Mesendoderm (in vitro differentiated cells): Measurements from ENCODE around the gene ATG7.
A peak's percentile ranks its signal among the peaks of the same experiment; 100 is the strongest.

Experiments
- DNase-seq: peaks from one replicate; pipeline ENCODE4 v3.0.0; 2013
- H2AK5ac ChIP-seq: 2 replicates; pipeline ENCODE4 v1.6.1; 2013; ENCODE audit warnings: low read length, inconsistent platforms
- H2BK120ac ChIP-seq: 2 replicates; pipeline ENCODE4 v1.6.1; 2013; ENCODE audit warnings: low read depth, mild to moderate bottlenecking, low read length, moderate library complexity, mixed read lengths
- H2BK15ac ChIP-seq: replicated peaks from 2 replicates; pipeline ENCODE4 v1.6.1; 2013; ENCODE audit warnings: low read depth, mild to moderate bottlenecking, moderate library complexity
- H2BK5ac ChIP-seq: 2 replicates; pipeline ENCODE4 v1.6.1; 2013; ENCODE audit warnings: low read length, inconsistent platforms
- H3K18ac ChIP-seq: 2 replicates; pipeline ENCODE4 v1.6.1; 2013; ENCODE audit warnings: mild to moderate bottlenecking, low read length, mixed read lengths
- H3K23ac ChIP-seq: one replicate; pipeline ENCODE4 v1.6.1; 2013; ENCODE audit warnings: low read length
- H3K27ac ChIP-seq: 2 replicates; pipeline ENCODE4 v1.5.1; 2013; ENCODE audit warnings: low read depth, mild to moderate bottlenecking, inconsistent platforms, low read length, moderate library complexity
- H3K27me3 ChIP-seq: 2 replicates; pipeline ENCODE4 v1.6.1; 2013; ENCODE audit warnings: low read length, control low read depth, mild to moderate bottlenecking, inconsistent platforms; ENCODE audit not compliant: insufficient read depth, poor library complexity
- H3K36me3 ChIP-seq: 2 replicates; pipeline ENCODE4 v1.6.1; 2013; ENCODE audit warnings: low read length, inconsistent platforms; ENCODE audit not compliant: control insufficient read depth, insufficient read depth
- H3K4ac ChIP-seq: one replicate; pipeline ENCODE4 v1.6.1; 2013; ENCODE audit warnings: low read depth, mild to moderate bottlenecking, low read length, moderate library complexity
- H3K4me1 ChIP-seq: 2 replicates; pipeline ENCODE4 v1.6.1; 2013; ENCODE audit warnings: low read depth, low read length, inconsistent platforms; ENCODE audit not compliant: control insufficient read depth
- H3K4me2 ChIP-seq: 2 replicates; pipeline ENCODE4 v1.6.1; 2013; ENCODE audit warnings: low read length
- H3K4me3 ChIP-seq: 2 replicates; pipeline ENCODE4 v1.5.1; 2013; ENCODE audit warnings: mild to moderate bottlenecking, low read length
- H3K56ac ChIP-seq: one replicate; pipeline ENCODE4 v1.6.1; 2013; ENCODE audit warnings: low read length
- H3K79me1 ChIP-seq: 2 replicates; pipeline ENCODE4 v1.6.1; 2013; ENCODE audit warnings: low read length, inconsistent platforms
- H3K79me2 ChIP-seq: 2 replicates; pipeline ENCODE4 v1.6.1; 2013; ENCODE audit warnings: mild to moderate bottlenecking, low read length; ENCODE audit not compliant: control insufficient read depth, insufficient read depth
- H3K9ac ChIP-seq: 2 replicates; pipeline ENCODE4 v1.6.1; 2013; ENCODE audit warnings: low read length, inconsistent platforms
- H4K5ac ChIP-seq: one replicate; pipeline ENCODE4 v1.6.1; 2013; ENCODE audit warnings: low read length
- H4K8ac ChIP-seq: one replicate; pipeline ENCODE4 v1.6.1; 2013; ENCODE audit warnings: low read depth, mild to moderate bottlenecking, control low read depth, low read length, moderate library complexity
- WGBS: extraction: QIAGEN DNeasy Blood & Tissue Kit; methylation state at CpG from one replicate; pipeline ENCODE4 v1.1.7; 2013; ENCODE audit warnings: low lambda C conversion rate, missing lambda C conversion rate; ENCODE audit not compliant: insufficient coverage; ENCODE audit errors: extremely low coverage; 5-methylcytosine and 5-hydroxymethylcytosine counted together

The ATG7 gene

DNA sequence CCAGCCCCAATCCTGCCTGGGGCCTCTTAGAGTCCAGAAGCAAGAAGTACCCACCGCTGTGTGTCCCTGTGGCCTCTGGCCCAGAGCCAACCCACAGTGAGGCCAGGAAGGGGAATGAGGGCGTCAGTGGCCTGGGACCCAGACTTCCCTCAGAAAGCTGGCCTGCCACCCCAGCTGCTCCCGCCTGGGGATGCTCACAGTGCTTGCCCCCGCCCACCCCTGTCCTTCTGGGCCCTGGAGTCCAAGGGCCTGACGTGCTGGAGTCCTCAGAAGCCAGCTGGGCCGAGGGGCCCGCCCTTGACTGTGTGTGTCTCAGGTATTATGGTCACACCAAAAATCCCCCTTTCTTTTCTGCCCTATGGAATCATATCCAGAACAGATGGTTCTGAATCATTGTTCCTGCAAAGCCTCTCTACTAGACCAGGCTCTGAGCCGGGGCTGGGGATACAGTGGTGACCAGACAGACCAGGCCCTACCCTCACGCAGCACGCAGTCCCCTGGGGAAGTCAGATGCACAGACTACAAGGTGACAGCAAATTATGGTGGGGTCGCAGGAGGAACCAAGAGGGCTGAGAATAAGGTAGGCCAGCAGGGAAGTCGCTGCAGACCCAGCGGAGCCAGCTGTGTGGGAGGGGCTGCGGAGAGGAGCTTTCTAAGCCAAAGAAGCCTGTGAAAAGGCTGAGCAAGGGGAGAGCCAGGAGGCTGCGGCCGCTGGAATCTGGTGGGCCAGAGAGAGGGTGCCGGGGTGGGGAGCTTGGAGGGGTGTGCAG, 272.4 kb downstream of the ATG7 start:
- Histone ChIP-seq H3K4me1 (no peaks in the 10 kb centered on the region), H3K36me3 (no peaks in the 10 kb centered on the region), H3K4me3 (no peak overlapping the region), H2BK5ac (no peak overlapping the region), H4K5ac (no peak overlapping the region), H3K4me2 (no peak overlapping the region), H3K9ac (peak overlapping the region; percentile 34), H2BK15ac (no peak overlapping the region), H2AK5ac (no peak overlapping the region), H4K8ac (no peak overlapping the region), H3K27me3 (no peaks in the 10 kb centered on the region), H3K4ac (no peak overlapping the region), H2BK120ac (no peak overlapping the region), H3K23ac (peak overlapping the region; percentile 45), H3K79me2 (no peaks in the 10 kb centered on the region), H3K79me1 (no peaks in the 10 kb centered on the region), H3K56ac (peak overlapping the region; percentile 67), H3K18ac (no peak overlapping the region), H3K27ac (no peak overlapping the region)
- no CpG with 5 or more reads among the region's 17 CpGs for WGBS
- DNase-seq: peak; percentile 40

- H2BK120ac ChIP-seq: no peak overlapping the region
- peak; percentile 56 for DNase-seq
- H3K27ac ChIP-seq: no peak overlapping the region
- H4K8ac ChIP-seq: no peak overlapping the region
- H3K18ac ChIP-seq: no peak overlapping the region
- H3K23ac ChIP-seq: no peak overlapping the region
- H3K36me3 ChIP-seq: no peaks in the 10 kb centered on the region
- H3K9ac ChIP-seq: no peak overlapping the region
- no peak overlapping the region for H2BK5ac ChIP-seq
- no peak overlapping the region for H3K4me3 ChIP-seq
- no peak overlapping the region for H2AK5ac ChIP-seq
- no peaks in the 10 kb centered on the region for H3K27me3 ChIP-seq
- H2BK15ac ChIP-seq: no peak overlapping the region
- no peaks in the 10 kb centered on the region for H3K79me1 ChIP-seq
- no peak overlapping the region for H3K4me2 ChIP-seq
- H3K56ac ChIP-seq: peak overlapping the region; percentile 39
- H3K79me2 ChIP-seq: no peaks in the 10 kb centered on the region
- H3K4ac ChIP-seq: no peak overlapping the region
- H3K4me1 ChIP-seq: no peaks in the 10 kb centered on the region
- H4K5ac ChIP-seq: no peak overlapping the region
- WGBS: no CpG with 5 or more reads among the region's 16 CpGs
These were observed 273.1 kb downstream of the ATG7 start for GRCh38 chr3:11545186-11545851.

DNA sequence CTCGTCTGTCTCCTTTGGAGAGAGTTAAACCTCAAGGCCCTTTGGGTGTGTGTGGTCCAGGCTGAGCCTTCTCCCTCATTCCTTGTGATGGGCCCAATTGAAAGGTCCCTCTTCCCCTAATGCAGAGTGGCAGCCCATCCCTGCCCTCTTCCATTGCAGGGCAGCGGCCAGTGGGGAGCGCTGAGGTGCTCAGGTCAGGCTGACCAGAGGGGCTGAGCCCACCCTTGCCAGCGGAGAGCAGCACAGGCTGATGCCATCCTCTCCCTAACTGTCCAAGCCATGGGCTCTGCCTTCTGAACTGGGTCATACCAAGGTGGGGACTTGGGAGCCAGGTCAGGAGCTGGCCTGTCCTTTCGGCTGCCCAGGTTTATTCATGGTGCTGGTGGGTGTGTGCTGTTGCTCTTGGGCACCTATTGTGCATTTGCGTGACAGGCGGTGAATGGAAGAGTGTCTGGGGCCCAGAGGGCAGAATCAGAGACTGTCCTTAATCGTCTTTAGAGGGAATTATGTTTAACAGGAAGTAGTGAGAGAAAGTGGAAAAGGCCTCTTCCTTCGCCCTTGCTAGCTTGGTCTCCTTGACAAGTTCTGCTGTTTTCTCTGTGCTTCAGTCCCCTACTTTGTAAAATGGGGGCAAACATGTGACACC, 274.6 kb downstream of the ATG7 start:
- H2BK120ac ChIP-seq: no peak overlapping the region
- no peak overlapping the region for H3K18ac ChIP-seq
- no peak overlapping the region for H3K23ac ChIP-seq
- no peak overlapping the region for H2BK15ac ChIP-seq
- H3K4me2 ChIP-seq: no peak overlapping the region
- H3K4me1 ChIP-seq: no peaks in the 10 kb centered on the region
- no peaks in the 10 kb centered on the region for H3K36me3 ChIP-seq
- H3K4me3 ChIP-seq: no peak overlapping the region
- H3K27ac ChIP-seq: no peak overlapping the region
- no peaks in the 10 kb centered on the region for H3K79me2 ChIP-seq
- DNase-seq: no peak
- WGBS: no CpG with 5 or more reads among the region's 9 CpGs
- H2BK5ac ChIP-seq: no peak overlapping the region
- H3K79me1 ChIP-seq: no peaks in the 10 kb centered on the region
- H3K56ac ChIP-seq: no peak overlapping the region
- no peaks in the 10 kb centered on the region for H3K27me3 ChIP-seq
- H4K8ac ChIP-seq: no peak overlapping the region
- no peak overlapping the region for H2AK5ac ChIP-seq
- H3K4ac ChIP-seq: no peak overlapping the region
- no peak overlapping the region for H3K9ac ChIP-seq
- H4K5ac ChIP-seq: no peak overlapping the region

DNA sequence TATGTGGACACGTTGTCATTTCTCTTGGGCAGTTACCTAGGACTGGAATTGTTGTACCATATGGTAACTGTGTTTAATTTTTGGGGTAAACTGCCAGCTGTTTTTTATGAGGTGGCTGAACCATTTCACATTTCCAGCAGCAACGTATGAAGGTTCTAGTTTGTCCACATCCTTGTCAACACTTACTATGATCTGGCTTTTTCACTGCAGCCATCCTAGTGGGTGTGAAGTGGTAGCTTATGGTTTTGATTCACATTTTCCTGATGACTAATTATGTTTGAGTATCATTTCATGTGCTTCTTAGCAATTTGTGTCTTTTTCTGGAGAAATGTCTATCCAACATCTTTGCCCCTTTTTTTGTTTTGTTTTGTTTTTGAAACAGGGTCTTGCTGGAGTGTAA, 275.3 kb downstream of the ATG7 start:
- Histone ChIP-seq H2AK5ac (no peak overlapping the region), H4K5ac (no peak overlapping the region), H3K4me3 (no peak overlapping the region), H3K79me1 (no peaks in the 10 kb centered on the region), H3K4ac (no peak overlapping the region), H2BK120ac (no peak overlapping the region), H3K56ac (no peak overlapping the region), H3K4me1 (no peaks in the 10 kb centered on the region), H3K79me2 (no peaks in the 10 kb centered on the region), H3K27me3 (no peaks in the 10 kb centered on the region), H2BK15ac (no peak overlapping the region), H3K27ac (no peak overlapping the region), H2BK5ac (no peak overlapping the region), H3K4me2 (no peak overlapping the region), H3K36me3 (no peaks in the 10 kb centered on the region), H3K9ac (no peak overlapping the region), H4K8ac (no peak overlapping the region), H3K23ac (no peak overlapping the region), H3K18ac (no peak overlapping the region)
- no CpG with 5 or more reads among the region's 2 CpGs for WGBS
- DNase-seq: no peak

DNA sequence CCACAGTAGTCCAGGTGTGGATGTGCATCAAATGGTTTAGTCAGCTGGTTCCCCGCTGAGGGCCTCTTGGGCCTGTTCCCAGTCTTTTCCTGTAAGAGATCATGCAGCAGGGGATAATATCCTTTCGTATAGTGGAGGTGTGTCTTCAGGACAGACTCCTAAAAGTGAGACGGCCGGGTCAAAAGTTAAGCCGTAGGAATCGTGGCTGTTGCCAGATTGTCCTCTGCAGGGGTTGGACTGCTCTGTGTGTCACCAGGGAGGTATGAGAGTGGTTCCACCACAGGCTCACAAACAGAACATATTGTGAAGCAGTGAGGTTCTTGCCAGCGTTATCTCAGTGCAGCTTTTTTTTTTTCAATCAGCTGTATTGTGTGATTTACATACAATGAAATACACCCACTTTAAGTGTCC, 276.5 kb downstream of the ATG7 start:
- no peak overlapping the region for H3K23ac ChIP-seq
- no peak overlapping the region for H3K18ac ChIP-seq
- H3K79me1 ChIP-seq: no peaks in the 10 kb centered on the region
- H4K8ac ChIP-seq: no peak overlapping the region
- no peaks in the 10 kb centered on the region for H3K4me1 ChIP-seq
- no peak overlapping the region for H3K4me3 ChIP-seq
- H3K56ac ChIP-seq: no peak overlapping the region
- no CpG with 5 or more reads among the region's 7 CpGs for WGBS
- H3K9ac ChIP-seq: no peak overlapping the region
- no peak overlapping the region for H2AK5ac ChIP-seq
- H2BK15ac ChIP-seq: no peak overlapping the region
- H3K4ac ChIP-seq: no peak overlapping the region
- no peaks in the 10 kb centered on the region for H3K27me3 ChIP-seq
- no peak overlapping the region for H3K4me2 ChIP-seq
- H3K27ac ChIP-seq: no peak overlapping the region
- no peak overlapping the region for H2BK5ac ChIP-seq
- no peak overlapping the region for H2BK120ac ChIP-seq
- DNase-seq: no peak
- H3K36me3 ChIP-seq: no peaks in the 10 kb centered on the region
- no peaks in the 10 kb centered on the region for H3K79me2 ChIP-seq
- H4K5ac ChIP-seq: no peak overlapping the region
